T-helper 17 cell (primary cell): ENCODE results near the gene MARVELD3. TPM values are rescaled to one million over a fixed set of nuclear protein-coding genes. Genes with fewer than 3 reads are reported as not detected.
"Not testable (repeated sequence)": the region's sequence is repeated elsewhere in the genome, so short reads cannot be mapped to it uniquely, and the experiment has no call there.

Experiments used
- ATAC-seq: fragments of 150-1000 bp; cut with Tn5 transposase; 2 replicates; pipeline ENCODE4 v1.10.0; 2021; ENCODE audit warnings: mild to moderate bottlenecking, moderate library complexity
- DNase-seq, 3 donors: peaks; one replicate each; pipeline versions ENCODE4 v3.0.0 to v3.0.0-alpha.2; 2020 to 2021
- H3K9me3 ChIP-seq: one replicate; pipeline ENCODE4 v1.7.0; 2013; ENCODE audit warnings: low read length, mild to moderate bottlenecking; ENCODE audit not compliant: control insufficient read depth, poor library complexity, severe bottlenecking
- H3K27ac Mint-ChIP-seq: one replicate; pipeline ENCODE4 v1.8.0; 2022; ENCODE audit warnings: mild to moderate bottlenecking, moderate library complexity, mixed read lengths
- H3K27me3 Mint-ChIP-seq: one replicate; pipeline ENCODE4 v1.8.0; 2022; ENCODE audit warnings: mixed read lengths
- H3K36me3 Mint-ChIP-seq: one replicate; pipeline ENCODE4 v1.8.0; 2022; ENCODE audit warnings: low read depth, mixed read lengths
- H3K4me1 Mint-ChIP-seq: one replicate; pipeline ENCODE4 v1.8.0; 2022; ENCODE audit warnings: mild to moderate bottlenecking, mixed read lengths
- H3K4me3 Mint-ChIP-seq: one replicate; pipeline ENCODE4 v1.8.0; 2022; ENCODE audit warnings: mild to moderate bottlenecking, moderate library complexity, mixed read lengths
- total RNA-seq, 4 donors: library from RNA in 2 of 4; stranded (reverse) in 2 of 4; gene quantifications; one replicate each; pipeline ENCODE4 v1.2.3 and lab custom pipeline; 2022 to 2026

Gene MARVELD3, protein sequence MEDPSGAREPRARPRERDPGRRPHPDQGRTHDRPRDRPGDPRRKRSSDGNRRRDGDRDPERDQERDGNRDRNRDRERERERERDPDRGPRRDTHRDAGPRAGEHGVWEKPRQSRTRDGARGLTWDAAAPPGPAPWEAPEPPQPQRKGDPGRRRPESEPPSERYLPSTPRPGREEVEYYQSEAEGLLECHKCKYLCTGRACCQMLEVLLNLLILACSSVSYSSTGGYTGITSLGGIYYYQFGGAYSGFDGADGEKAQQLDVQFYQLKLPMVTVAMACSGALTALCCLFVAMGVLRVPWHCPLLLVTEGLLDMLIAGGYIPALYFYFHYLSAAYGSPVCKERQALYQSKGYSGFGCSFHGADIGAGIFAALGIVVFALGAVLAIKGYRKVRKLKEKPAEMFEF
- not detected for total RNA-seq
- 0 reads per million in 2 donors for total RNA-seq (lab: John Stamatoyannopoulos, UW)

DNA sequence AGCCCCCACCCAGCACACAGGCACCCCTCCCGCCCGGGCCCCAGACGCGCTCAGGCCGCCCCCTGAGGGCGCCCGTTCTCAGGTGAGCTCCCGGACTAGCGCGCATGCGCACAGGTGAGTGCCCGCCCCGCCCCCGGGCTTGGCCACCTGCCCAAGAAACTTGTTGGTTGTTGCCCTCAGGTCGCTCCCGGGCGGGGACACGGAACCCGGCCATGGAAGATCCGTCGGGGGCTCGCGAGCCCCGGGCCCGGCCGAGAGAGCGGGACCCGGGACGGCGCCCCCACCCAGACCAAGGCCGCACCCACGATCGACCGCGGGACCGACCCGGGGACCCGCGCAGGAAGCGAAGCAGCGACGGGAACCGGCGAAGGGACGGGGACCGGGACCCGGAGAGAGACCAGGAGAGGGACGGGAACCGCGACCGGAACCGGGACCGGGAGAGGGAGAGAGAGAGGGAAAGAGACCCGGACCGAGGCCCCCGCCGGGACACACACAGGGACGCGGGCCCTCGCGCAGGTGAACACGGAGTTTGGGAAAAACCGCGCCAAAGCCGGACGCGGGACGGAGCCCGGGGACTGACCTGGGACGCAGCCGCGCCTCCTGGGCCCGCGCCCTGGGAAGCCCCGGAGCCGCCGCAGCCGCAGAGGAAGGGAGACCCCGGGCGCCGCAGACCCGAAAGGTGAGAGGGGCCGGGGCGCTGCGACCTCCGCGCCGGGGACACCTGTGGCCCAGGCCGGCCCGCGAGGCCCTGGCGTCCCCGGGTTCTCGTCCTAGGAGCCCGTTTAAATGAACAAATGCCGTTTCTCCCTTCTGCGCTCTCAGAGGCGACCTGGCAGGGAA lies at the start of gene MARVELD3:
Gene MARVELD3 (plus strand): TSS at position 167 of the 840 bp plus-strand sequence. CDS start 46 bp downstream, at position 213.
- peak within 1 kb of the TSS; percentile 63 for H3K4me3 Mint-ChIP-seq
- ATAC-seq: peak; percentile 36
- H3K27me3 Mint-ChIP-seq: peaks cover 11% of the 10 kb centered on the region
- H3K27ac Mint-ChIP-seq: no peak within 1 kb of the TSS
- H3K4me1 Mint-ChIP-seq: peaks cover 11% of the 10 kb centered on the region
- no peaks in the 10 kb centered on the region for H3K36me3 Mint-ChIP-seq
- DNase-seq: peak in 2 of 3 donors; percentile 12 to 21
- H3K9me3 ChIP-seq: no peaks in the 10 kb centered on the region

- no peak for DNase-seq
- no peaks in the 10 kb centered on the region for H3K9me3 ChIP-seq
- no peaks in the 10 kb centered on the region for H3K36me3 Mint-ChIP-seq
- H3K27me3 Mint-ChIP-seq: peaks cover 38% of the 10 kb centered on the region
- H3K27ac Mint-ChIP-seq: no peak within 1 kb of the TSS
- H3K4me3 Mint-ChIP-seq: no peak within 1 kb of the TSS
- no peak for ATAC-seq
- H3K4me1 Mint-ChIP-seq: no peaks in the 10 kb centered on the region
These were observed 49.0 kb upstream of the MARVELD3 start, which contains the start of gene TAT for GRCh38 chr16:71576971-71577370. TSS of gene TAT (minus strand) at chr16:71577092. CDS start at chr16:71576415, 677 bp downstream.

GRCh38 chr16:71582553-71582848 lies 43.5 kb upstream of the MARVELD3 start:
- not testable (repeated sequence) for H3K9me3 ChIP-seq, H3K36me3 Mint-ChIP-seq, H3K27ac Mint-ChIP-seq, ATAC-seq, DNase-seq, H3K4me1 Mint-ChIP-seq, H3K4me3 Mint-ChIP-seq
- peaks cover 47% of the 10 kb centered on the region for H3K27me3 Mint-ChIP-seq

DNA sequence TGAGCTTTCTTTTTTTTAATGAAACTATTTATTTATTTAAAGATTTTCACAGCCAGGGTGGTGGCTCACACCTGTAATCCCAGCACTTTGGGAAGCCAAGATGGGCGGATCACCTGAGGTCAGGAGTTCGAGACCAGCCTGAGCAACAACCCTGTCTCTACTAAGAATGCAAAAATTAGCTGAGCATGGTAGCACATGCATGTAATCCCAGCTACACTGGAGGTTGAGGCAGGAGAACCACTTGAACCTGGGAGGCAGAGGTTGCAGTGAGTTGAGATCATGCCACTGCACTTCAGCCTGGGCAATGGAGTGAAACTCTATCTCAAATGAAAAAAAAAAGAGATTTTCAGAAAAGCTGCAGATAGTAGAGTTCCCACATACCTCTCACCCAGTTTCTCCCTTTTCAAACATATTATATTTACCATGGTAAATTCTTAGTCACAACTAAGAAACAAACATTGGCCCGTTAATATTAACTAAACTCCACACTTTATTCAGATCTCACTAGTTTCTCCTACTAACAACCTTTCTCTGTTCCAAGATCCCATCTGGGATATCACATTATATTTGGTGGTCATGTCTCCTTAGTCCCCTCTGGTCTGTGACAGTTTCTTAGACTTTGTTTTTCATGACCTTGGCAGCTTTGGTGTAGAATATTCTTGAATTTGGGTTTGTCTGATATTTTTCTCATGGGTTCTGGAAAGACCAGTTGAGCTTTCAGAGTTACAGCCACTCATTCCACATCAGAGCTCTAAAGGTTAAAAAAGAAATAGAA lies 41.3 kb upstream of the MARVELD3 start:
- Mint-ChIP-seq H3K4me1 (no peaks in the 10 kb centered on the region), H3K4me3 (no peak overlapping the region), H3K36me3 (peaks cover 2% of the 10 kb centered on the region), H3K27ac (no peak overlapping the region), H3K27me3 (peaks cover 57% of the 10 kb centered on the region)
- no peak for ATAC-seq
- no peaks in the 10 kb centered on the region for H3K9me3 ChIP-seq
- DNase-seq: no peak

- DNase-seq (no peak), ATAC-seq (no peak)
- H3K4me3 Mint-ChIP-seq: no peak overlapping the region
- H3K36me3 Mint-ChIP-seq: peaks cover 2% of the 10 kb centered on the region
- no peaks in the 10 kb centered on the region for H3K9me3 ChIP-seq
- peaks cover 54% of the 10 kb centered on the region for H3K27me3 Mint-ChIP-seq
- no peak overlapping the region for H3K27ac Mint-ChIP-seq
- H3K4me1 Mint-ChIP-seq: no peaks in the 10 kb centered on the region
These were observed 40.7 kb upstream of the MARVELD3 start for GRCh38 chr16:71585318-71585703.

DNA sequence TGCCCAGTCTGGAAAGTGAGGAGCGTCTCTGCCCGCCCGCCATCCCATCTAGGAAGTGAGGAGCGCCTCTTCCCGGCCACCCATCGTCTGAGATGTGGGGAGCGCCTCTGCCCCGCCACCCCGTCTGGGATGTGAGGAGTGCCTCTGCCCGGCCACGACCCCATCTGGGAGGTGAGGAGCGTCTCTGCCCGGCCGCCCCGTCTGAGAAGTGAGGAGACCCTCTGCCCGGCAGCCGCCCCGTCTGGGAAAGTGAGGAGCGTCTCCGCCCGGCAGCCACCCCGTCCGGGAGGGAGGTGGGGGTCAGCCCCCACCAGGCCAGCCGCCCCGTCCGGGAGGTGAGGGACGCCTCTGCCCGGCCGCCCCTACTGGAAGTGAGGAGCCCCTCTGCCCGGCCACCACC lies 36.6 kb upstream of the MARVELD3 start:
- H3K4me3 Mint-ChIP-seq, H3K4me1 Mint-ChIP-seq, H3K36me3 Mint-ChIP-seq, DNase-seq, ATAC-seq, H3K27ac Mint-ChIP-seq, H3K9me3 ChIP-seq: not testable (repeated sequence)
- peaks cover 71% of the 10 kb centered on the region for H3K27me3 Mint-ChIP-seq

- not testable (repeated sequence) for H3K4me3 Mint-ChIP-seq, DNase-seq, H3K36me3 Mint-ChIP-seq, H3K9me3 ChIP-seq, ATAC-seq, H3K4me1 Mint-ChIP-seq, H3K27ac Mint-ChIP-seq
- peaks cover 78% of the 10 kb centered on the region for H3K27me3 Mint-ChIP-seq
These were observed 35.9 kb upstream of the MARVELD3 start for GRCh38 chr16:71590071-71590470.

DNA sequence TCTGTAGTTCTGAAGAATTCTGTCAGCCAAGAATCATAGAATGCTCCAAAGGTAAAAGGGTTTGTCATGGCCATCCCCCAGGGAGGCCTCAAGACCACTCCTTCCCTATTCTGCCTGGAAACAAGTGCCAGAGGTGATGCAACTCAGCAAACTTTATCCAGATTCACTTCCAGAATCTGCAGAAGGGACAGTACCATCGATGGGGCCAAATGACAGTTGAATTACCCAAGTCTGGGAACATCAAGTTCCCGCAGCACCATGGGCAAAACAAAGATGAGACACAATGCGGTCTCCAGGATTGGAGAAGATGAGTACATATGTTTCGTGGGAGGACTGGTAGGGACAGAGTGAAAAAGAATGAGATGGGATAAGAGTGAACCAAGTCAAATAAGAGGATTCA lies 35.4 kb upstream of the MARVELD3 start:
- Mint-ChIP-seq H3K4me3 (no peak overlapping the region), H3K27me3 (peaks cover 77% of the 10 kb centered on the region), H3K36me3 (no peaks in the 10 kb centered on the region), H3K4me1 (no peaks in the 10 kb centered on the region), H3K27ac (no peak overlapping the region)
- no peak for DNase-seq
- H3K9me3 ChIP-seq: no peaks in the 10 kb centered on the region
- ATAC-seq: no peak

DNA sequence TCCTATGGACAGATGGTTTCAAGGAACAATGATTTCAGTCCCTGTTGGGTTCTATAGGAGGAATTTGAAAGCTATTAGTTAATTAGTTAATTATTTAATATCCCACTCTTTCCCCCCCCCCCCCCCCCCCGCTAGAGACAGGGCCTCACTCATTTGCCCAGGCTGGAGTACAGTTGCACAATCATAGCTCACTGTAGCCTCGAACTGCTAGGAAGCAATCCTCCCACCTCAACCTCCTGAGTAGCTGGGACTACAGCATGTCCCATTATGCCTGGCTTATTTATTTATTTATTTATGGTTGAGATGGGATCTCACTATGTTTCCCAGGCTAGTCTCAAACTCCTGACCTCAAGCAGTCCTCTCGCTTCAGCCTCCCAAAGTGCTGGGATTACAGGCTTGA lies 34.1 kb upstream of the MARVELD3 start:
- Mint-ChIP-seq H3K36me3 (no peaks in the 10 kb centered on the region), H3K27ac (no peak overlapping the region), H3K4me3 (no peak overlapping the region), H3K27me3 (peaks cover 70% of the 10 kb centered on the region), H3K4me1 (no peaks in the 10 kb centered on the region)
- no peaks in the 10 kb centered on the region for H3K9me3 ChIP-seq
- no peak for ATAC-seq
- no peak for DNase-seq

DNA sequence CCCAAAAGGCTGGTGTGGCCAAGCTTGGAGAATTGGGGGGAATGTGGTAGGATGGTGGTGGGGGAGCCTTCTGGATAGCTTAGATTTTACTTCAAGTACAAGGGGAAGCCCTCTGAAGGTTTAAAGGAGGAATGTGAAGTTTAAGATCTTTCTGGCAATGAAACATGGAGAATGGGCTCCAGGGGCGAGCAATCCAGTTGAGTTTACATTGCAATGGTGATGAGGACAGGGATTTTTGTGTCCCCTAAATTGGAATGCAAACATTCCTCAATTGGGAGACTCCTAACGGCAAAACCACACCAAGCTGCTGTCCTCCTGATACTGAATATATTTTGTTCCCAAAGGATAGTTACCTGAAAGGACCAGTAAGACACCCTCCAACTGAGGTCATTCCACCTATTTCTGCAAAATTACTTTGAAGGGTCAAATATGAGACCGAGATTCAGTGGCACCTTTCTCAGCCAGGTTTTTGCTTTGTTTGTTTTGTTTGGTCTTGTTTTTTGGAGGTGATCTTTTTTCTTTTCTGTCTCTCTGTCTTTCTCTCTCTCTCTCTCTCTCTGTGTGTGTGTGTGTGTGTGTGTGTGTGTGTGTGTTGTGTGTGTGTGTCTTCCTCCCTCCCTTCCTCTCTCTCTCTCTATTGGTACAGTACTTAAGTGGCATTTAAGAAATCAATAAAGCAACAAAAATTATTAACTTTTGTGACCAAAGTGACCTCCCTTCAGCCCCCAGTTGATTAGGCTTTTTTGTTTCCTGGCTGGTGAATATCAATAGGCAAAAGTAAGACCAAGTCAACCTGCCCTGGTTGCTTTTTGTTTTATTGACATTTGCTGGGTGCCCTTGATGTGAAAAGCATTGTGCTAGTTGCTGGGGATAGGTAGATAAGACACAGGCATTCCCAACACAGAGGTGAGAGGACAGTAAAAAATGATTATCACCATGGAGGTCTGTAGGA lies 32.7 kb upstream of the MARVELD3 start:
- no peak for ATAC-seq
- H3K36me3 Mint-ChIP-seq: no peaks in the 10 kb centered on the region
- H3K4me1 Mint-ChIP-seq: no peaks in the 10 kb centered on the region
- H3K27me3 Mint-ChIP-seq: peaks cover 69% of the 10 kb centered on the region
- no peak overlapping the region for H3K27ac Mint-ChIP-seq
- no peak overlapping the region for H3K4me3 Mint-ChIP-seq
- DNase-seq: no peak
- H3K9me3 ChIP-seq: no peaks in the 10 kb centered on the region

DNA sequence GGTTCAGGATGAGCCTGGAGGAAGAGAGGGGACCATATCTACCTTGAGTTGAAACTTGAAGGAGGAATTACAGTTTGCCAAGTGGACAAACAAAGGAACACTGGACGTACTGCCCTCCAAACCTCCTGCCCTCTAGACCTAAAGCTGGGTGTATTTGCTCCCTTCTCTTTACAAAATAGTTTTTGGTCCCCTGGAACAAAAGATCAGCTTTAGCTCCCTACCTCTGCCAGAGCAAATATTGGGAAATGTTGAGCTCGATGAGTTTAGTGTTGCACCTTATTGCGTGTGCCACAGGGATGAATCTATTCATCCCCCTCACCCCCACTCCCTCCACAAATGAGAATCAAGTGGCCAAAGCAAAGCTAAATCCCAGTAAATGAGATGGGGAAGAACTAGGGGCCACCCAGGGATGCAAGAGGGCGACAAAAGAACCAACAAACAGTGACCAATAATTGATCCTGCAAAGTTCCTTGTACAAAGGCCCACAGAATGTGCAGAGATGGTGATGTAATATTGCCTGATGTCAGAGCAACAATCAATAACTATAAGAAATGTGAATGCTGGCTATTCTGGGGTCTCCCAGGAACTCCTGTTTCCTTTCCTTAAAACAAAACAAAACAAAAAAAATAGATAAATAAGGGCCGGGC lies 31.9 kb upstream of the MARVELD3 start:
- Mint-ChIP-seq H3K36me3 (no peaks in the 10 kb centered on the region), H3K4me3 (no peak overlapping the region), H3K27me3 (peaks cover 70% of the 10 kb centered on the region), H3K4me1 (no peaks in the 10 kb centered on the region), H3K27ac (no peak overlapping the region)
- no peaks in the 10 kb centered on the region for H3K9me3 ChIP-seq
- ATAC-seq: no peak
- DNase-seq: no peak

GRCh38 chr16:71595340-71595826 lies 30.6 kb upstream of the MARVELD3 start:
- not testable (repeated sequence) for DNase-seq, H3K4me1 Mint-ChIP-seq, H3K4me3 Mint-ChIP-seq, H3K36me3 Mint-ChIP-seq, H3K9me3 ChIP-seq, ATAC-seq, H3K27ac Mint-ChIP-seq
- H3K27me3 Mint-ChIP-seq: peaks cover 69% of the 10 kb centered on the region
